GM19239 (cell line): ENCODE results near the gene AHNAK.

ENCODE experiments used
- DNase-seq: peaks from one replicate; pipeline ENCODE4 v3.0.0; 2011; ENCODE audit warnings: low spot score; ENCODE audit not compliant: insufficient read length
- FAIRE-seq: peaks from 2 replicates; lab custom pipeline; 2011; peaks lifted over from hg19 to GRCh38; lab: Jason Lieb, UNC

The AHNAK gene

DNA sequence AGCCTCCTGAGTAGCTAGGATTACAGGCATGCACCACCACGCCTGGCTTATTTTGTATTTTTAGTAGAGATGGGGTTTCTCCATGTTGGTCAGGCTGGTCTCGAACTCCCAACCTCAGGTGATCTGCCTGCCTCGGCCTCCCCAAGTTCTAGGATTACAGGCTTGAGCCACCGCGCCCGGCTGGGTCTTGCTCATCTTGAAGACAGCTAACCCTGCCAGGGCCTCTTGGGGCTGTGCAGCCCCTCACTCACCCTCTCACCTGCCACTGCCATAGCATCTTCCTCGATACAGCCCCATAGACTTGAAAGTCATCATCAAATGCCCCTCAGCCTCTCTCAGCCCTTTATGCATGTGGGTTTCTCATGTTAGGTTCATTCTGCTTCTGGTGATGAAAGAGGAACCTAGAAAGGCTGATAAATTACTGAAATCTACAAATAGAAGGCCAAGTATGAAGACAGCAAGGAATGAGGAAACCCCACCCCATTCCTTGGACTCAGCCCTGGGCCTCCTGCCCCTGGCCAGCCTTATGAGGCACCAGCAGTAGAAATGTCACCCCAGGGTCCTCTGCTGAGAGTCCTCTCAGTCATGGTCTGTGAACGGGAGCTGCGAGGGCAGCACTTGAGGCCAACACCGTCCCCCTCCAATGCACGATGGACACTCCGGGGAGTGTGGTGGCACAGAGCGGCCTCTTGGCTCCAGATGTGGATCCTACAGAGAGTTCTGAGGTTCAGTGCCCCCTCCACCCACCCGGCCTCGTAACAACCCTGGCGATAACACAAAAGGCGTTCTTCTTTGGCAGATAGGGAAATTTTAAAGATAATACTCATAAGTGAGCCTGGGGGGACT, 103.0 kb downstream of the AHNAK start:
- no peak for DNase-seq
- FAIRE-seq: no peak

DNA sequence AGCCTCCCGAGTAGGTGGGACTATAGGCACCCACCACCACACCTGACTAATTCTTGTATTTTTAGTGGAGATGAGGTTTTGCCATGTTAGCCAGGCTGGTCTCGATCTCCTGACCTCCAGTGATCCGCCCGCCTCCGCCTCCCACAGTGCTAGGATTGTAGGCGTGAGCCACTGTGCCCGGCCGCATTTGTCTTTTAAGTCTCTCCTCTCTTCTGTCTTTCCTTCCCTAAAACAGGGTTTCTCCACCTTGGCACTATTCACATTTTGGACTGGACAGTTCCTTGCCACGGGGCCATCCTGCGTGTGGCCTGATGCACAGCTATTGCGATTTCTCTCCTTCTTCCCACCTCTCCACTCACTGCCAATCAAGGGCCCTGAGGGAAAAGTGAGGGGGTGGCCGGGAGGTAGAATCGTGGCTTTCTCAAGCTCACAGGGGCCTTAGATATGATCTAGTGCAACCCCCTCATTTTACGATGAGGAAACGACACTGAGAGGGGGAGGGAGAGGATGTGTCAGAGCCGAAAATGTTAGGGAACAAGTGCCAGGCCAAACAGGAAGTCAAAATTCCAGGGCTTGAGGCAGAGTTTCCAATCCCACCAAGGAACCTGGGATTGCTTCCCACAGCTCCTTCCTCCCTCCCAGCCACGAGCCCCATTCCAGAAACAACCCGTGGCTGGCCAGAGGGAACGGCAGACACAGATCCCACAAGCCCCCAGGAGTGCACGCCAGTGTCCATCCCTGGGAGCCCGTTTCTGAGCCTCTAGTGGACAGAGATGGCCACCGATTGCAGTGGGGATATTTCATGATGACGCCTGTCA, 106.6 kb downstream of the AHNAK start:
- FAIRE-seq (no peak), DNase-seq (no peak)

DNA sequence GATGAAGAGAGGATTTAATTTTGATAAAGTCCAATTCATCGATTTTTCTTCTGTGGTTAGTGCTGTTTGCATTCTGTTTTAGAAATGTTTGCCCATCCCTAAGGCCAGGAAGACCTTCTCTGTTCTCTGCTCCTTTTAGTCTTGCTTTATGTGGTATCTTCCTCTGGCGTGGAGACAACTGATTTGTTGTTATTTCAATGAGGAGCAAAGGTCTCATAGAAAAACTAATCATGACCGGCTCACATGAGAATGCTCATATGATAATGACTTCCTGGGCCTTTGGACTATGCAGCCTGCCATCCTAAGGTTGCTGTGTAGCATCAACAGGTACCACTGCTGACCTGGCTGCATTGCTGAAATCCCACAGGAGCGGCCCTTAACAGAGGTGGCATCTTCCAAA, 108.0 kb downstream of the AHNAK start:
- no peak for DNase-seq
- FAIRE-seq: no peak

DNA sequence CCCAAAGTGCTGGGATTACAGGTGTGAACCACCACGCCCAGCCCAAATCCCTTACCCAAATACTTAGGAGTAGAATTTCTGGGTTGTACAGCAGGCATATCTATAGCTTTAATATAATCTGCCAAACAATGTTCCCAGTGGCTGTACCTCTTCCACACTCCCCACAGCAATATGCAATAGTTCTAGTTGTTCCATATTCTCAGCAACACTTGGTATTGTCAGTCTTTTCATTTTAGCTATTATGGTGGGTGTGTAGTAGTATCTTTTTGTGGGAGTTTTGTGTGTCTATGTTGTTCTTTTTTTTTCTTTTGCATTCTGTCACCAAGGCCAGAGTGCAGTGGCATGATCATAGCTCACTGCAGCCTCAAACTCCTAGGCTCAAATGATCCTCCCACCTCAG, 109.0 kb downstream of the AHNAK start:
- FAIRE-seq (no peak), DNase-seq (no peak)

DNA sequence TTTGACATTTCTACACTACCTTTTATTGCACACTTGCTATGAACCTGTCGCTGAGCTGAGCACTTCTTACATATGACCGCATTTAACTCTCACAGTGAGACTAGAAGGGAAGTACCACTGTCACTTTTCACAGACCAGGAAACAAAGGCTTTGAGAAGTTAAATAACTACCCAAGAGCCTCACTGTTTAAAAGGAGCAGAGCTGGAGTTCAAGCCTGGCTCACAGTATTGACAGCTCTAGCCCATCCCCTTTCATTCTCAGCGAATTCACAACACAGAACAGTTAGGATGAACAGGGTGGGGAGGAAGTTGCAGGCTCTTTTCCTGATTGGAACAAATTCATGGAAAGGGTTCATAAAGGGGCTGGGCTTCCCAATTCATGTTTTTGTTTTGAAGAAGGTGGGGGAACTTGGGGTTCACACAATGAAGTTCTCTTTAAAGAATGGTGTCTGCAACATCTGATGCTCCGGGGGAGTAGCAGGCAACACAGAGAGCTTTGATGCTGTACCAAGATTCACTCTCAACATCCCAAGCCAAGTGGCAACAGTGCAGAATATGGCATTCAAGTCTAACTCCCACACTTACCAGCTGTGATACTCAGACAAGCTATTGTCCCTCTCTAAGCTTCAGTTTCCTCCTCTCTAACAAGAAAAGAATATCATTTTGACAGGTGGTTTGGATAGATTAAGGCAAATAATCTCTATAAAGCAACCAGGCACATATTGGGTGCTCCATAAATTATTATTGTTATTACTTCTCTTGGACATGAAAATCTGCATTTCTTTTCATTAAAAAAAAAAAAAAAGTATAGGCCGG, 110.6 kb downstream of the AHNAK start:
- FAIRE-seq: no peak

DNA sequence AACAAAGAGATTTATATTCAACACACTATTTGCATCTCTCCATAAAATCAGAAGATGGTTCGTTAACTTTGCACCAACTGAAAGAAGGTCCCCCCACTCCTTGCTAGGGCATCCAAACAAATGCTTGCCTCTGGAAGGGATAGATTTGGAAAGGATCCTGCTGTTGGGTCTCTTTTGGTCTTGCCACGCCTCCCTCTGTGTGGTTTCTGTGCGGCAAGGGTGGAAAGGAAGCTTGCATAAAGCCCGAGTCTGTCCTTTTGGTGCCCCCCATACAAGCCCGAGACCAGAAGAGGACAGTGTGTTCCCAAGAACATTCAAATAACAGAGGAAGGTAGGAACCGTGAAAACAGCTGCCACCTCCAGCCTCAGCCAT, 112.7 kb downstream of the AHNAK start:
- no peak for FAIRE-seq
- DNase-seq: no peak

More for the DNA sequence above, 110.6 kb downstream of the AHNAK start:
- DNase-seq: no peak

DNA sequence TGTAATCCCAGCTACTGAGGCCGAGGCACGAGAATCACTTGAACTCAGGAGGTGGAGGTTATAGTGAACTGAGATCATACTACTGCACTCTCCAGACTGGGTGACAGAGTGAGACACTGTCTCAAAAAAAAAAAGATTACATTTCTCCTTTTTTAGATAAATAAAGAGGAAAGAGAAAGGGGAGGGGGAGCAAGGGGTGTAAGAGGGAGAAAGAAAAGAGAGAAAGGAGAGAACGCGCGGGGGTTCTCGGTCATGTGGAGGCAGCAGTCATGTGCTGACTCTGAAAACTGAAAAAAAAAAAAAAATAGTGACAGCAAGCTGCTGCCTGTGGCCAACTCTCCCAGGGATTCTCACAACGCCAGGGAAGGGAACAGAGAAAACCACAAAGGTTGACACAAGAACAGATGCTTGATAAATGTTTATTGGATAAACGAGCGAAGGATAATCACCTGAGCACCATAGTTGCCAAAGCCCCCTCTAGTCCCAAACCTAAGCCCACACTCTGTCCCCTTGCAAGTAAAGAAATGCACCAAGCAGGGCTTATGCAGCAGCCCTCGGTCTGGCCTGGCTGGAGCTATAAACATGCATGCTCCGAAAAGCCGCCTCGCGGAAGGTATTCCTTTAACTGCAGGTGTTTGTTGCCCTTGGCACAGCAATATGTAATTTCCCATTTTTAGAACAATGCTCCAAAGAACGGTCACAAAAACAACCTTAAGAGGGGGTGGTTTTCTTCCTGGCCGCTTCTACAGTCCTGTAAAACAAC, 113.3 kb downstream of the AHNAK start:
- no peak for FAIRE-seq
- DNase-seq: no peak

DNA sequence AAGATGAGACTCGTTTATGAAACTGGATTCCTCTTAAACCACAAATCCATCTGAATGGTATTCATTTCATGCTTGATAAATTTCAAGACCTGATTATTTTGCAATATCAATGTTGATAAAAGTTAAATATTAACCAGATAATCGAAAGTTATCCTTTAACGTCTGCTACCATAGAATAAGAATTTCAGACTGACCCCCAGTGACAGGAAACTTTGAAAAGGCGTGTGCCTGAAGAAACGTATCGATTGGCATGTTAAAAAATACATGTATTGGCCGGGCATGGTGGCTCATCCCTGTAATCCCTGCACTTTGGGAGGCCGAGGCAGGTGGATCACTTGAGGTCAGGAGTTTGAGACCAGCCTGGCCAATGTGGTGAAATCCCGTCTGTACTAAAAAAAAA, 113.9 kb downstream of the AHNAK start:
- DNase-seq (no peak), FAIRE-seq (no peak)

DNA sequence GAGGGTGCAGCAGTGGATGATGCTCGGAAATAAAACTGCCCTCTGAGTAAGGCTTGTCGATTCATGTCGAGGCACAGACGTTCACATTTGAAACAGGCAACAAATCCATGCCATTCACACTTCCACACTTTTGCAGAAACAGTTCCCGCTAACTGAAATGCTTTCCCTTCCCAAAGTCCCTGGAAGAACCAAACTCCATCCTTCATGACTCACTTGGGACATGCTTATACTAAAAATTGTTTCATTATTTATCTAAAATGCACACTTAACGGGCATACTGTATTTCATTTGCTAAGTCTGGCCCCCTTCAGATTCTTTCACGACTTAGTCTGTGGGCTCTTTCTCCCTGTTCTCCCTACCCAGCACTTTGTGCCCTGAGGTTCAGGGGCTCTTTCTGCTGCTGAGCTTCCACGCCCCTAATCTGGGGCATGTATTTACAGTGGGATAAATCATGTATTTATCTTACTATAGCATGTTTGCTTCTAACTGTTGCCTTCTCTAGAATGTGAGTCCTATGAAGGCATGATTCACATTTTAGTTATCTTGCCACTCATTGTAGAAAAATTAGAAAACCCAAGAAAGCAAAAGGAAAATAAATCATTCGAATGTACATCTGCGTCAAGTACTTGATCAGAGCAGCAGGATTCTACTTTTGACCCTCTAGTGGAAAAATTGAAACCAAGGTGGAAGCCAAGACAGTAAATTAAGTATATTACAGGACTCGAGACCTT, 115.3 kb downstream of the AHNAK start:
- FAIRE-seq (no peak), DNase-seq (no peak)

DNA sequence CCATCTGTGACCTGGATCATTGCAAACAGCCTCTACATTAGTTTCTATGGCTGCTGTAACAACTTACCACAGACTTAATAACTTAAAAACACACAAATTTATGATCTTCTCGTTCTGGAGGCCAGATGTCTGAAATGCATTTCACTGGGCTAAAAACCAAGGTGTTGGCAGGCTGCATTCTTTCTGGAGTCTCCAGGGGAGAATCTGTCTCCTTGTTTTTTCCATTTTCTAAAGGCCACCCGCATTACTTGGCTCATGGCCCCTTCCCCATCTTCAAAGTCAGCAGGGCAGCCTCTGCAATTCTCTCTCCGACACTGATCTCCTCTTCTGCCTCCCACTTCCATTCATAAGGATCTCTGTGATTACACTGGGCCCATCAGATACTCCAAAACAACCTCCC, 116.2 kb downstream of the AHNAK start:
- DNase-seq (no peak), FAIRE-seq (no peak)

DNA sequence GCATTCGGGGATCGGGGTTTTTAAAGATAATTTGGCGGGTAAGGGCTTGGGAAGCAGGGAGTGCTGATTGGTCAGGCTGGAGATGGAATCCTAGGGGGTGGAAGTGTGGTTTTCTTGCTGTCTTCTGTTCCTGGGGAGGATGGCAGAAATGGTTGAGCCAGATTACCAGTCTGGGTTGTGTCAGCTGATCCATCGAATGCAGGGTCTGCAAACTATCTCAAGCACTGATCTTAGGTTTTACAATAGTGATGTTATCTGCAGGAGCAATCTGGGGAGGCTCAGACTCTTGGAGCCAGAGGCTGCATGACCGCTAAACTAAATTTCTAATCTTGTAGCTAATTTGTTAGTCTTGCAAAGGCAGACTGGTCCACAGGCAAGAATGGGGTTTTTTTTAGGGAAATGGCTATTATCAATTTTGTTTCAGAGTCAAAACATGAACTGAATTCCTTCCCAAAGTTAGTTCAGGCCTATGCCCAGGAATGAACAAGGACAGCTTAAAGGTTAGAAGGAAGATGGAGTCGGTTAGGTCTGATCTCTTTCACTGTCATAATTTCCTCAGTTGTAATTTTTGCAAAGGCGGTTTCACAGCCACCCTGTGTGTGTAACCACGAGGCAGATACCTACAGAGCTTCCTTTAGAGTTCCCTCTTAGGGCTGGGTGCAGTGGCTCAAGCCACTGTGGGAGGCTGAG, 117.6 kb downstream of the AHNAK start:
- no peak for FAIRE-seq

DNA sequence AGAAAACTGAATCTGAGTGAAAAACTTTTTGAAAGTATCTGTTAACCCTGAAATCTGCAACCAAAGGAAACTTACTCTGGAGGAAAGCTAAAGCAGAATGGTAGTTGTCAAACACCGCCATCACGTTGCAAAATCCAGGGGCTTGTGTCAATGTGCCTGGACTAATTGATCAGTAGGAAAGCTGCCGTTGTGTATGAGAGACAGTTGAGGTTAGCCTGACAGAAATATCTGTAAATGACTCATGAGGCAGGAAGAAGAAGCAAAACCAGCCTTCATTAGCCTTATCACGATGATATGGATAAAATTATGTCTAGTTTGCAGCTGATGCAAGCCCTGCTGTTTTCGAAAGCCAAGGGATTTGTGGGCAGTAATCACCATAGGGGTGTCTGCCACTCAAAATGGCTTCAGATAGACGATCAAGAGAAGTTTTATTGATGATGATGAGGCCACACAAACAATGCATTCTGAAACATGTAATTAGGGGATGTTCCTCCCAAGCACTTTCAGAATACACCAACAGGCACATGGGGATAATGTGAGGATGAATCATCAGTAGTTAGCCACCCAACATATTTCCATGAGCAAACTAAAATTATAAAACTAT, 118.9 kb downstream of the AHNAK start:
- FAIRE-seq: no peak
- DNase-seq: no peak

More for the DNA sequence above, 117.6 kb downstream of the AHNAK start:
- DNase-seq: no peak

DNA sequence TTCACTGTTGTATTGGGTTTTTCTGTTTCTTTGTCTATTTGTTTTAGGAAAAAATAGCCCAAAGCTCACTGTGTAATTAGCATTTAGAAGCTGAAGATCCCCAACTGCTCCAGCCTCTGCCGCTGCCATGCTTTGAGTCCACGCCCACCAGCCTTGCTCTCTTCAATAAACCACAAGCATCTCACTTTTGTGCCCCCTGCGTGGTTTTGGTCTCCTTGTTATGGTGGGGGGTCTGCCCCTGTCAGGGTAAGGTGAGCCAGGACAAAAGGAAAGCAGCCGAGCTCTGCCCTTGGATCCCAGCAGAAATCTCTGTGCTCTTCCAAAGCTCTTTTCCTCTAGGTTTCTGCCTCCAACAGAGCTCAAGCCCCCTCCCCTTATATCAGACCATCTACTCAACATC, 123.6 kb downstream of the AHNAK start:
- DNase-seq: no peak
- no peak for FAIRE-seq

DNA sequence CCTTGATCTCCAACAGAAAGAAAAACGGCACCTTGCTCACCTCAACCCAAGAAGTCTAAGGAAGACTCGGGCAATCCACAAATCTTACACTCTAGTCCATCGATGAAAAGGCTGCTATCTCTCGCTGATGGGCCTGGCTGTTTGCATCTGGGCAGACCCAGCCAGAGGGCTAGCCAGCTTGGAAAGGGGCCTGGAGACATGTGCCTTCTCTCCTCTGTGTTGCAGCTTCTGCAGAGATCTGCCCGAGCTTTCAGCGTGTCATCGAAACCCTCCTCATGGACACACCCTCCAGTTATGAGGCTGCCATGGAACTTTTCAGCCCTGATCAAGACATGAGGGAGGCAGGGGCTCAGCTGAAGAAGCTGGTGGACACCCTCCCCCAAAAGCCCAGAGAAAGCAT, 124.6 kb downstream of the AHNAK start:
- no peak for FAIRE-seq
- DNase-seq: no peak

DNA sequence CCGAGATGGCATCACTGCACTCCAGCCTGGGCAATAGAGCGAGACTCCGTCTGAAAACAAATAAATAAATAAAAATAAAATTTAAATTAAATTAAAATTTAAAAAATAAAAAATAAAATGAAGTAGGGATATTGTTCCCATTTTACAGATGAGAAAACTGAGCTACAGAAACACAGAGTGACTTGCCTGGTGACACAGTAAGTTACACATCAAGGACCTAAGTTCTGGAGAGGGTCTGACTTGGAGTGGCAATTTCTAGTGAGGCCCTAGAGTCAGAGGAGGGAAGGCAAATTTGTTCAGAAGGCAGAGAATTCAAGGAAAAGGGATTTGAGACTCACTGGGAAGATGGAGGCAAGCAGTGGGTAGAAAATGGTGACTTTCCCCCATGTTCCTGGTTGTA, 125.7 kb downstream of the AHNAK start:
- DNase-seq: no peak
- FAIRE-seq: no peak

DNA sequence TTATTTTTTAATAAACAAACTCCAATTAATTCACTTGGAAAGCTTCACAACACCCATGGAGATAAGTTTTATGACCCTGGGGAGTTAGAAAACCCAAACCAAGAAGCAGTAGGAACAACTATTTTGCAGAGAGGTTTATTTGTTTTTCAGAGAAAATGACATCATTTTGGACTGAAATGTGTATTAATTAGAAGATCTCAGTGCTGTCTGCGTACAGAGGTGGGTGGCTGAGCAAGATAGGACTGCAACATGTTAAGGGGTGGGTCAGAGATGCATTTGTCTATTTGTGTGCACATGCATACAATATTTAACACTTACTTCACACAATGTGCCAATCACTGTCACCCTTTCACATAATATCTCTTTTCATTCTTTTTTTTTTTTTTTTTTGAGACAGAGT, 126.7 kb downstream of the AHNAK start:
- DNase-seq (no peak), FAIRE-seq (no peak)

DNA sequence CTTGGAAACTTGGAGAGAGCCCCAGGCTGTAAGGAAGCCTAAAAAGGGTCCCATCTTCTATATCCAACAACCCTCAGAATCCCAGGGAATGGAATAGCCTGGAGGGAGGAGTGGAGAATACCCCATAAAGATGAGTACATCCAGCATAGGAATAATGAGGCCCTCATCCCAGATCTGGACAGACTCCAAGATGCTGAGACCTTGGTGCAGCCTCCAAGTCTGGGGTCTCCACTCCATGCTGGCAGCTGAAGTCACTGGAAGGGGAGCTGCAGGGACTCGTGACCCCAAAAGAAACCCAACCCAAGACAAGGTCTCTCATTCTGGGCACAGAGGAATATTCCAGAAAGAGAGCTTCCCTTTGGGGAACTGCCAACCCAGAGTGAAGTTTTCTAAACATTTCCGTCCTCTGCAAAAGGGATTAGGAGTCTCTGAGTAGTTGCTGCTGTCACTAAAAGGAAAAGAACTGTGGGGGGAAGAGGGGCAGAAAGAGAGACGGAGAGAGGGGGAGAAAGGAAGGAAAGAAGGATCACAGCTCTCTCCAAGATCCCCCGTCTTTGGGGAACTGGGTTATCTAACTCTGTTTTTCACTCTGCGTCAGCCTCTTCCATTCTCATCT, 127.2 kb downstream of the AHNAK start:
- FAIRE-seq (no peak), DNase-seq (no peak)

DNA sequence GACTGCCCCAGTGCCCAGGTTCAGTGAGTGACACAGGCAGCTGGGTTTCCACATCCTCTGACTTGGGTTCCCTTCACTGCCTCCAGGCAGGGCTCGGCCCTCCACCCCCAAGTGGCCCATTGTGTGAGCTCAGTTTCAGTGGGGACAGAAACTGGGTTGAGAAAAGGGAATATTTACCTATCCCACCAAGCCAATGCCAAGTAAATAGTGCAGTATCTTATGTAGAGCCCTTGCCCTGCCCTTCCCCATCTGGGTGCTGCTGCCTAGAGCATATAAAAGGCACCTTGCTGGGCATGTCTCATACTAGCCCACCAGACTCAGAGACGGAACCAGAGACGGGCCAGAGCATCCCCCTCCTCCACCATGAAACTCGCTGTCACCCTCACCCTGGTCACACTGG, 127.9 kb downstream of the AHNAK start, which contains the start of gene SCGB1A1:
TSS of gene SCGB1A1 (plus strand) at position 301 of the 400 bp plus-strand sequence. CDS start at position 364, 63 bp downstream.
- DNase-seq (no peak), FAIRE-seq (no peak)
